ENCODE results near the gene CDKL1.

GRCh38 chr14:50303744-50304471, 92.8 kb downstream of the CDKL1 start:
- TF ChIP-seq, protein P1, sequence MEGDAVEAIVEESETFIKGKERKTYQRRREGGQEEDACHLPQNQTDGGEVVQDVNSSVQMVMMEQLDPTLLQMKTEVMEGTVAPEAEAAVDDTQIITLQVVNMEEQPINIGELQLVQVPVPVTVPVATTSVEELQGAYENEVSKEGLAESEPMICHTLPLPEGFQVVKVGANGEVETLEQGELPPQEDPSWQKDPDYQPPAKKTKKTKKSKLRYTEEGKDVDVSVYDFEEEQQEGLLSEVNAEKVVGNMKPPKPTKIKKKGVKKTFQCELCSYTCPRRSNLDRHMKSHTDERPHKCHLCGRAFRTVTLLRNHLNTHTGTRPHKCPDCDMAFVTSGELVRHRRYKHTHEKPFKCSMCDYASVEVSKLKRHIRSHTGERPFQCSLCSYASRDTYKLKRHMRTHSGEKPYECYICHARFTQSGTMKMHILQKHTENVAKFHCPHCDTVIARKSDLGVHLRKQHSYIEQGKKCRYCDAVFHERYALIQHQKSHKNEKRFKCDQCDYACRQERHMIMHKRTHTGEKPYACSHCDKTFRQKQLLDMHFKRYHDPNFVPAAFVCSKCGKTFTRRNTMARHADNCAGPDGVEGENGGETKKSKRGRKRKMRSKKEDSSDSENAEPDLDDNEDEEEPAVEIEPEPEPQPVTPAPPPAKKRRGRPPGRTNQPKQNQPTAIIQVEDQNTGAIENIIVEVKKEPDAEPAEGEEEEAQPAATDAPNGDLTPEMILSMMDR (IDR thresholded peaks at IDR 0.05; ENCODE audit: insufficient read depth, low read depth, low read length) = no peak
- no peak for TF ChIP-seq EZH2 (IDR thresholded peaks at IDR 0.05; ENCODE audit: insufficient read depth, low read length)

Data from astrocyte (in vitro differentiated cells and primary cell).